T47D (cell line): ENCODE measurements around the gene TOMM22.

Experiments used
- DNase-seq, 2 experiments: peaks; one replicate each; pipeline versions ENCODE4 v3.0.0 to v3.0.0-alpha.2; 2011 to 2012; ENCODE audit warnings: low read depth in 1 of 2, low spot score in 1 of 2
- JUND ChIP-seq: IDR thresholded peaks from 2 replicates; pipeline ENCODE4 v1.6.1; 2012; ENCODE audit warnings: low read depth
- in situ Hi-C: cut with HindIII; loops from 2 replicates; pipeline ENCODE4 v1.10.0; 2016; ENCODE audit warnings: low sequenced_read_pairs, low pct_unique_long_range_greater_than_20kb

Gene TOMM22

GRCh38 chr22:38657045-38657909, 24.5 kb upstream of the TOMM22 start:
- in situ Hi-C loops: no loop called here
- no peak for DNase-seq
- TF ChIP-seq JUND: no peak

GRCh38 chr22:38674888-38675287, 6.9 kb upstream of the TOMM22 start:
- DNase-seq: no peak
- in situ Hi-C loops: no loop called here
- TF ChIP-seq JUND: no peak

GRCh38 chr22:38675833-38676232, 5.9 kb upstream of the TOMM22 start:
- in situ Hi-C loops: no loop called here
- no peak for DNase-seq
- TF ChIP-seq JUND: no peak

- in situ Hi-C loops: no loop called here
- no peak for DNase-seq
- TF ChIP-seq JUND: no peak
These were observed 3.1 kb downstream of the TOMM22 start for GRCh38 chr22:38684895-38685294.

GRCh38 chr22:38685761-38686160, 4.0 kb downstream of the TOMM22 start:
- in situ Hi-C loops: no loop called here
- no peak for DNase-seq
- no peak for TF ChIP-seq JUND

- in situ Hi-C loops: no loop called here
- no peak for TF ChIP-seq JUND
- no peak for DNase-seq
These were observed 7.9 kb downstream of the TOMM22 start for GRCh38 chr22:38689651-38690050.

GRCh38 chr22:38694049-38694448, 12.3 kb downstream of the TOMM22 start:
- no peak for DNase-seq
- TF ChIP-seq JUND: no peak
- in situ Hi-C loops: no loop called here

- TF ChIP-seq JUND: no peak
- in situ Hi-C loops: no loop called here
- no peak for DNase-seq
These were observed 13.2 kb downstream of the TOMM22 start for GRCh38 chr22:38694940-38695339.

- no peak for TF ChIP-seq JUND
- in situ Hi-C loops: no loop called here
- DNase-seq: peak; percentile 38 to 80
These were observed 15.1 kb downstream of the TOMM22 start for GRCh38 chr22:38696606-38697424.

GRCh38 chr22:38697425-38698089, 15.8 kb downstream of the TOMM22 start:
- DNase-seq: no peak
- in situ Hi-C loops: no loop called here
- TF ChIP-seq JUND: no peak

GRCh38 chr22:38698407-38699094, 16.8 kb downstream of the TOMM22 start:
- no peak for DNase-seq
- TF ChIP-seq JUND: no peak
- in situ Hi-C loops: no loop called here

- in situ Hi-C loops: no loop called here
These were observed 17.4 kb downstream of the TOMM22 start for GRCh38 chr22:38699143-38699542.

More at GRCh38 chr22:38699143-38699542, 17.4 kb downstream of the TOMM22 start:
- no peak for TF ChIP-seq JUND
- DNase-seq: no peak
